ENCODE results near the gene AURKAIP1. TPM values are rescaled to one million over a fixed set of nuclear protein-coding genes. Genes with fewer than 3 reads are reported as not detected.

The AURKAIP1 gene
- total and polyA plus RNA-seq, 2 of the 13 experiments (the other 11 are each of a cell fraction or from before 2014, with no cell fraction given) = 69.5 to 175 TPM

- CTCF ChIA-PET (ENCODE audit: low intra/inter-chr PET ratio, low total read pairs) = no interaction called here
- H3K4me1 ChIP-seq (ENCODE audit: insufficient read depth, low read length) = peaks cover 12% of the 10 kb centered on the region
- no peak for ATAC-seq
Observed at GRCh38 chr1:1367315-1367714, 7.7 kb downstream of the AURKAIP1 start.

GRCh38 chr1:1366699-1367066, 8.3 kb downstream of the AURKAIP1 start:
- ATAC-seq (no peak), DNase-seq (ENCODE audit: low spot score) (no peak), FAIRE-seq (no peak)
- H3K4me1 ChIP-seq (ENCODE audit: insufficient read depth, low read length) = peaks cover 12% of the 10 kb centered on the region
- 50% methylated on average over 2 of the region's 3 CpGs for WGBS (ENCODE audit: low lambda C conversion rate)
- H3K4me3 ChIP-seq (replicated peaks in 1 of 3; ENCODE audit: insufficient read depth in 1 of 3, low read depth in 2 of 3, low read length in 3 of 3) = no peak overlapping the region
- no TSS peak for BruUV-seq (replicated peaks)
- no peak overlapping the region for H2AFZ ChIP-seq (ENCODE audit: low read length)
- peaks cover 0 to 1% of the 10 kb centered on the region in 2 experiments; a peak in 1 of 5 replicates for H3K36me3 ChIP-seq (replicated peaks in 1 of 2; ENCODE audit: control insufficient read depth in 1 of 2, insufficient read depth in 2 of 2, low read length in 2 of 2)
- no peak for TF ChIP-seq TFE3 (CRISPR knock-in tag; IDR thresholded peaks at IDR 0.05)
- no peak for TF ChIP-seq FOXC1 (CRISPR knock-in tag; IDR thresholded peaks at IDR 0.05; ENCODE audit: borderline replicate concordance)
- intact Hi-C loops (cut with micrococcal nuclease; ENCODE audit: unreplicated experiment) = no loop called here
- no peaks in the 10 kb centered on the region for H4K20me1 ChIP-seq (ENCODE audit: insufficient read depth, low read length)
- H3K9ac ChIP-seq (ENCODE audit: insufficient read depth, low read depth, low read length) = no peak overlapping the region
- no peak overlapping the region for H3K27ac ChIP-seq (ENCODE audit: extremely low read length, insufficient read depth, low read length)
- no peak overlapping the region for H3K4me2 ChIP-seq (ENCODE audit: low read depth, low read length)
- in situ Hi-C loops (cut with HindIII; ENCODE audit: extremely low pct_ligation_motif_present, low pct_unique_long_range_greater_than_20kb) = no loop called here
- no peaks in the 10 kb centered on the region for H3K9me3 ChIP-seq (ENCODE audit: low read length)
- no peaks in the 10 kb centered on the region for H3K27me3 ChIP-seq (ENCODE audit: control insufficient read depth in 1 of 2, insufficient read depth in 2 of 2, low read length in 2 of 2)
- no peaks in the 10 kb centered on the region for H3K79me2 ChIP-seq (ENCODE audit: insufficient read depth, low read length)
- CTCF ChIA-PET (ENCODE audit: low intra/inter-chr PET ratio, low total read pairs) = no interaction called here
- POLR2A ChIA-PET = no interaction called here

More at GRCh38 chr1:1367315-1367714, 7.7 kb downstream of the AURKAIP1 start:
- no peaks in the 10 kb centered on the region for H4K20me1 ChIP-seq (ENCODE audit: insufficient read depth, low read length)
- no peak overlapping the region for H3K27ac ChIP-seq (ENCODE audit: extremely low read length, insufficient read depth, low read length)
- H3K79me2 ChIP-seq (ENCODE audit: insufficient read depth, low read length) = peaks cover 2% of the 10 kb centered on the region
- no peak overlapping the region for H3K9ac ChIP-seq (ENCODE audit: insufficient read depth, low read depth, low read length)
- H3K27me3 ChIP-seq (ENCODE audit: control insufficient read depth in 1 of 2, insufficient read depth in 2 of 2, low read length in 2 of 2) = no peaks in the 10 kb centered on the region
- peaks cover 0 to 1% of the 10 kb centered on the region in 2 experiments; a peak in 1 of 5 replicates for H3K36me3 ChIP-seq (replicated peaks in 1 of 2; ENCODE audit: control insufficient read depth in 1 of 2, insufficient read depth in 2 of 2, low read length in 2 of 2)
- WGBS (ENCODE audit: low lambda C conversion rate) = 79% methylated on average over 5 of the region's 5 CpGs
- no peaks in the 10 kb centered on the region for H3K9me3 ChIP-seq (ENCODE audit: low read length)
- intact Hi-C loops (cut with micrococcal nuclease; ENCODE audit: unreplicated experiment) (no loop called here), in situ Hi-C loops (cut with HindIII; ENCODE audit: extremely low pct_ligation_motif_present, low pct_unique_long_range_greater_than_20kb) (no loop called here)
- no peak overlapping the region for H3K4me2 ChIP-seq (ENCODE audit: low read depth, low read length)
- TF ChIP-seq SALL1 (CRISPR knock-in tag; IDR thresholded peaks at IDR 0.05) = no peak
- no peak for TF ChIP-seq NFATC3 (CRISPR knock-in tag; IDR thresholded peaks at IDR 0.05)
- TF ChIP-seq RCOR2 (CRISPR knock-in tag; IDR thresholded peaks at IDR 0.05) = no peak
- TF ChIP-seq XBP1 (CRISPR knock-in tag; IDR thresholded peaks at IDR 0.05) = no peak
- TF ChIP-seq ZNF746 (CRISPR knock-in tag; IDR thresholded peaks at IDR 0.05) = no peak
- TF ChIP-seq ZNF513 (CRISPR knock-in tag; conservative IDR thresholded peaks at IDR 0.05) = no peak
- no peak for TF ChIP-seq PHF21A (CRISPR knock-in tag; IDR thresholded peaks at IDR 0.05)
- no peak for TF ChIP-seq GABPA (IDR thresholded peaks at IDR 0.05; ENCODE audit: low read depth, low read length)
- TF ChIP-seq GABPA (CRISPR knock-in tag; IDR thresholded peaks at IDR 0.05; ENCODE audit: low read depth) = no peak
- TF ChIP-seq EP300 (IDR thresholded peaks at IDR 0.05; ENCODE audit: low read depth in 2 of 2, low read length in 2 of 2) = no peak
- TF ChIP-seq EP300 (CRISPR knock-in tag; IDR thresholded peaks at IDR 0.05; ENCODE audit: borderline replicate concordance) = no peak
- no peak for TF ChIP-seq ZNF713 (CRISPR knock-in tag; IDR thresholded peaks at IDR 0.05)
- no peak for TF ChIP-seq SMYD3 (CRISPR knock-in tag; IDR thresholded peaks at IDR 0.05)
- no peak overlapping the region for H2AFZ ChIP-seq (ENCODE audit: low read length)
- no peak overlapping the region for H3K4me3 ChIP-seq (replicated peaks in 1 of 3; ENCODE audit: insufficient read depth in 1 of 3, low read depth in 2 of 3, low read length in 3 of 3)
- POLR2A ChIA-PET = no interaction called here
- no peak for DNase-seq (ENCODE audit: low spot score)
- no peak for FAIRE-seq
- no TSS peak for BruUV-seq (replicated peaks)
